GM12878 (cell line): ENCODE data around the gene ASB6. TPM values are rescaled to one million over a fixed set of nuclear protein-coding genes. Genes with fewer than 3 reads are reported as not detected.

Experiments
- ATAC-seq: fragments of 200-7000 bp; cut with Tn5 transposase; 3 replicates; pipeline ENCODE4 v1.9.1; 2020; ENCODE audit warnings: mild to moderate bottlenecking, moderate library complexity
- BruUV-seq: library from RNA; stranded (reverse); fragments of 400-500 nt; replicated peaks from 2 replicates; lab custom pipeline; 2021; lab: Mats Ljungman, UMichigan
- CTCF ChIA-PET: fragments of 300-600 bp; sonication (Branson Sonifier 250); formaldehyde crosslinking; extraction: SDS; loops from one replicate; lab custom pipeline; 2021; ENCODE audit warnings: inconsistent platforms; lab: Yijun Ruan, JAX
- POLR2A ChIA-PET: fragments of 350-600 bp; formaldehyde crosslinking; extraction: SDS; loops from one replicate; lab custom pipeline; 2021; ENCODE audit warnings: inconsistent platforms; lab: Charles Lee
- RAD21 ChIA-PET: fragments of 300-600 bp; sonication (Branson Sonifier 250); formaldehyde crosslinking; loops from one replicate; lab custom pipeline; 2023; ENCODE audit warnings: antibody characterized with exemption; ENCODE audit not compliant: unreplicated experiment; lab: Charles Lee
- SMC1A ChIA-PET: fragments of 300-600 bp; sonication (Branson Sonifier 250); formaldehyde crosslinking; loops from one replicate; lab custom pipeline; 2023; ENCODE audit not compliant: unreplicated experiment, uncharacterized antibody; lab: Charles Lee
- DNase-seq: peaks from one replicate; pipeline ENCODE4 v3.0.0-alpha.2; 2011; ENCODE audit warnings: low read depth, low spot score
- FAIRE-seq: peaks from 3 replicates; lab custom pipeline; 2011; peaks lifted over from hg19 to GRCh38; lab: Jason Lieb, UNC
- H2AFZ ChIP-seq: 2 replicates; pipeline ENCODE4 v1.6.0; 2011; ENCODE audit warnings: low read depth, low read length, control low read depth; ENCODE audit not compliant: control insufficient read depth
- H3K27ac ChIP-seq: 2 replicates; pipeline ENCODE4 v1.5.1; 2011; ENCODE audit warnings: control low read depth; ENCODE audit not compliant: control insufficient read depth, insufficient read depth
- H3K27me3 ChIP-seq, 2 experiments: replicated peaks in 1 of 2; 2 replicates each; pipeline versions ENCODE4 v1.6.0 to v1.6.1; 2011; ENCODE audit warnings: low read length in 1 of 2; ENCODE audit not compliant: control insufficient read depth in 2 of 2, insufficient read depth in 2 of 2
- H3K36me3 ChIP-seq, 2 experiments: 2 replicates each; pipeline ENCODE4 v1.5.1; 2011; ENCODE audit warnings: low read length in 1 of 2; ENCODE audit not compliant: control insufficient read depth in 2 of 2, insufficient read depth in 2 of 2
- H3K4me1 ChIP-seq: 2 replicates; pipeline ENCODE4 v1.6.1; 2011; ENCODE audit warnings: mild to moderate bottlenecking, low read length, moderate library complexity, mixed read lengths; ENCODE audit not compliant: control insufficient read depth, insufficient read depth
- H3K4me2 ChIP-seq: 2 replicates; pipeline ENCODE4 v1.6.0; 2011; ENCODE audit warnings: control low read depth; ENCODE audit not compliant: control insufficient read depth, insufficient read depth
- H3K4me3 ChIP-seq: fragments of 200-600 bp; sonication (generic); 2 replicates; pipeline ENCODE4 v1.5.1; 2016
- H3K79me2 ChIP-seq: 2 replicates; pipeline ENCODE4 v1.6.0; 2011; ENCODE audit warnings: low read length; ENCODE audit not compliant: control insufficient read depth, insufficient read depth
- H3K9ac ChIP-seq: 2 replicates; pipeline ENCODE4 v1.8.0; 2011; ENCODE audit warnings: low read length, control low read depth, mixed read lengths; ENCODE audit not compliant: control insufficient read depth, insufficient read depth
- H3K9me3 ChIP-seq: replicated peaks from 3 replicates; pipeline ENCODE4 v1.5.1; 2011; ENCODE audit warnings: mild to moderate bottlenecking, low read length; ENCODE audit not compliant: control insufficient read depth, insufficient read depth
- H4K20me1 ChIP-seq: 2 replicates; pipeline ENCODE4 v1.6.0; 2011; ENCODE audit not compliant: control insufficient read depth, insufficient read depth
- CBFB ChIP-seq: IDR thresholded peaks from 2 replicates; pipeline ENCODE4 v1.6.1; 2016; ENCODE audit warnings: antibody characterized with exemption, low read depth
- MEF2A ChIP-seq: IDR thresholded peaks from 2 replicates; pipeline ENCODE4 v1.6.1; 2011; ENCODE audit warnings: low read depth, mild to moderate bottlenecking, low read length, moderate library complexity; ENCODE audit not compliant: insufficient read depth
- MEF2B ChIP-seq: fragments of 450-650 bp; IDR thresholded peaks from 2 replicates; pipeline ENCODE4 v1.6.1; 2018; ENCODE audit warnings: mild to moderate bottlenecking, moderate library complexity; ENCODE audit not compliant: partially characterized antibody, poor library complexity, severe bottlenecking
- SMARCA5 ChIP-seq: fragments of 450-650 bp; IDR thresholded peaks from 2 replicates; pipeline ENCODE4 v1.6.1; 2017; ENCODE audit warnings: mild to moderate bottlenecking
- WGBS: methylation state at CpG from one replicate; pipeline ENCODE4 v1.1.6; 2016; ENCODE audit warnings: low lambda C conversion rate; ENCODE audit not compliant: insufficient replicate concordance, insufficient coverage; ENCODE audit errors: missing lambda C conversion rate; 5-methylcytosine and 5-hydroxymethylcytosine counted together
- in situ Hi-C: fragments of 300-500 bp; cut with MboI; formaldehyde crosslinking; loops from 9 replicates; pipeline ENCODE4 v1.14.3; 2018; ENCODE audit warnings: mixed read lengths
- intact Hi-C: fragments of 100-400 bp; cut with micrococcal nuclease; formaldehyde crosslinking; loops from one replicate; pipeline ENCODE4 v1.14.2; 2022; ENCODE audit not compliant: unreplicated experiment
- polyA plus RNA-seq, 11 experiments: library from polyadenylated mRNA; depleted of rRNA in 4 of 11; unstranded in 6 of 11; stranded (reverse) in 5 of 11; fragments of >200 nt; fragmentation: Nextera tagmentation in 4 of 11; fragmentation: Illumina TruSeq in 1 of 11; extraction: Ambion mirVana in 4 of 11; extraction: Trizol in 1 of 11; gene quantifications; 1 replicate in 1 of 11; 2 replicates in 10 of 11; pipeline versions ENCODE4 v1.2.1 to v1.2.3, GENCODE V29; 2011 to 2016; ENCODE audit warnings: inconsistent platforms in 2 of 11, missing spikeins in 2 of 11, low read depth in 1 of 11
- total RNA-seq, 4 experiments: library from RNA; depleted of rRNA in 3 of 4; stranded (reverse); fragments of >200 nt in 3 of 4; fragmentation: Illumina TruSeq in 1 of 4; extraction: Trizol in 1 of 4; gene quantifications; 2 replicates each; pipeline versions ENCODE4 v1.2.1 to v1.2.3, GENCODE V29; 2013 to 2021
- TF ChIP-seq, protein P1 (sequence below): fragments of 450-650 bp; IDR thresholded peaks from 2 replicates; pipeline ENCODE4 v1.6.1; 2017; ENCODE audit warnings: mild to moderate bottlenecking, moderate library complexity

Gene ASB6
- total and polyA plus RNA-seq, 10 of the 15 experiments (the other 5 are each of a cell fraction or from before 2014, with no cell fraction given) = 0.80 to 18.2 (median 9.9) TPM

DNA sequence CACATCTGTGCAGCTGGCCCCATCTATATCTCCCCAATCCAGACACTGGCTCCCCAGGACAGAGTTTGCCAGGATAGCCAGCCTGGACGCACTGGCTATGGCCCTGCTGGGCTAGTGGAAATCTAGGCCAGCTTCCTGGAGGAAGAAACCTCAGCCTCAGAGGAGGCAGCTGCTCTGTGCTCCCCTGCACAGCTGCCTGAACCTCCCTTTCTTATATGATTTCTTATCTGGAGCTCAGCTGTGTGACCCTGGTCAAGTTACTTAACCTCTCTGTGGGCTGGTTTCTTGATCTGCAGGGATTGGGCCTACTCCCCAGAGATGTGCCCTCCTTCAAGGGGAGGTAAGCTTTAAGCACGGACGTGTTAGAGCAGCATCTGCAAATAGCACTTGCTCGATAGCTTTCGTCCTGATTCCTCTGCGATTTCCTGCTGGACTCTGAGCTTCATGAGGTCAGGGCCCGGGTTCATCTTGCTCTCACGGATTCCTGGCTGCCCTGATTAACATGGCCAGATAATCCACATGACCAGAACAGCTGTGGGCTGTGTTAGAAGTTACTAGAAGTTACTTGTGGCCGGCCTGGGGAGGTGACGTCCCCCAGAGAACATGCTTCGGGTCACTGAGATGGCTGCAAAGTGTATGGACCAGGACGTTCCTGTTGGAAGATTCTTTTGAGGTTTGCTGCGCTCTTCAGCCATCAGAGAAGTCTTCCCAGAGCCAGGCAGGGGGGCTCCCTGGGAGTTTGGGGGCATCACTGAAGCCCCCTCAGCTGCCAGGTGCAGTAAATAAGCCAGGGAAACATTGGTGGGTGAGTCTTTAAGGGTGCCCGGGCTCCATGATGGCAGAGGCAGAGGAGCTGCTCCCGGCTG, 35.6 kb downstream of the ASB6 start:
- no peak overlapping the region for H3K4me2 ChIP-seq
- no peak for DNase-seq
- H3K36me3 ChIP-seq = no peaks in the 10 kb centered on the region
- ChIA-PET RAD21 (interaction anchor here (0.7 to 4.4 kb wide), 6 partner anchors 18 to 477 kb away, joined by 3 to 22 read pairs (median 4); no protein-coding TSS in a partner anchor), CTCF (interaction anchor here (0.9 to 4.9 kb wide), 8 partner anchors 10 to 475 kb away, joined by 3 to 34 read pairs (median 11); no protein-coding TSS in a partner anchor), POLR2A (interaction anchor here (0.8 to 1.5 kb wide), 5 partner anchors 10 to 466 kb away, joined by 3 to 6 read pairs (median 3); no protein-coding TSS in a partner anchor), SMC1A (interaction anchor here (0.6 to 2.5 kb wide), 12 partner anchors 10 to 475 kb away, joined by 3 to 9 read pairs (median 4); no protein-coding TSS in a partner anchor)
- no peaks in the 10 kb centered on the region for H3K79me2 ChIP-seq
- no peak overlapping the region for H3K9ac ChIP-seq
- H3K9me3 ChIP-seq = no peaks in the 10 kb centered on the region
- in situ Hi-C loops (no loop called here), intact Hi-C loops (loop anchor here (10.0 kb wide), 1 partner anchor 122 kb away; no protein-coding TSS in a partner anchor)
- H4K20me1 ChIP-seq = no peaks in the 10 kb centered on the region
- BruUV-seq = no TSS peak
- 70% methylated on average over 15 of the region's 15 CpGs for WGBS
- TF ChIP-seq MEF2A = no peak
- 0 out of 2 replicates have a peak, but pooled peaks have one; percentile 35 for TF ChIP-seq SMARCA5
- TF ChIP-seq, all 136 proteins: peak for 1
- Histone ChIP-seq H2AFZ (no peak overlapping the region), H3K4me1 (peaks cover 19% of the 10 kb centered on the region), H3K4me3 (no peak overlapping the region), H3K27me3 (no peaks in the 10 kb centered on the region), H3K27ac (no peak overlapping the region)
- ATAC-seq = no peak
- no peak for FAIRE-seq

GRCh38 chr9:129604766-129605163, 37.2 kb downstream of the ASB6 start:
- TF ChIP-seq MEF2B (peak; percentile 33), CBFB (no peak)
- TF ChIP-seq, protein P1, sequence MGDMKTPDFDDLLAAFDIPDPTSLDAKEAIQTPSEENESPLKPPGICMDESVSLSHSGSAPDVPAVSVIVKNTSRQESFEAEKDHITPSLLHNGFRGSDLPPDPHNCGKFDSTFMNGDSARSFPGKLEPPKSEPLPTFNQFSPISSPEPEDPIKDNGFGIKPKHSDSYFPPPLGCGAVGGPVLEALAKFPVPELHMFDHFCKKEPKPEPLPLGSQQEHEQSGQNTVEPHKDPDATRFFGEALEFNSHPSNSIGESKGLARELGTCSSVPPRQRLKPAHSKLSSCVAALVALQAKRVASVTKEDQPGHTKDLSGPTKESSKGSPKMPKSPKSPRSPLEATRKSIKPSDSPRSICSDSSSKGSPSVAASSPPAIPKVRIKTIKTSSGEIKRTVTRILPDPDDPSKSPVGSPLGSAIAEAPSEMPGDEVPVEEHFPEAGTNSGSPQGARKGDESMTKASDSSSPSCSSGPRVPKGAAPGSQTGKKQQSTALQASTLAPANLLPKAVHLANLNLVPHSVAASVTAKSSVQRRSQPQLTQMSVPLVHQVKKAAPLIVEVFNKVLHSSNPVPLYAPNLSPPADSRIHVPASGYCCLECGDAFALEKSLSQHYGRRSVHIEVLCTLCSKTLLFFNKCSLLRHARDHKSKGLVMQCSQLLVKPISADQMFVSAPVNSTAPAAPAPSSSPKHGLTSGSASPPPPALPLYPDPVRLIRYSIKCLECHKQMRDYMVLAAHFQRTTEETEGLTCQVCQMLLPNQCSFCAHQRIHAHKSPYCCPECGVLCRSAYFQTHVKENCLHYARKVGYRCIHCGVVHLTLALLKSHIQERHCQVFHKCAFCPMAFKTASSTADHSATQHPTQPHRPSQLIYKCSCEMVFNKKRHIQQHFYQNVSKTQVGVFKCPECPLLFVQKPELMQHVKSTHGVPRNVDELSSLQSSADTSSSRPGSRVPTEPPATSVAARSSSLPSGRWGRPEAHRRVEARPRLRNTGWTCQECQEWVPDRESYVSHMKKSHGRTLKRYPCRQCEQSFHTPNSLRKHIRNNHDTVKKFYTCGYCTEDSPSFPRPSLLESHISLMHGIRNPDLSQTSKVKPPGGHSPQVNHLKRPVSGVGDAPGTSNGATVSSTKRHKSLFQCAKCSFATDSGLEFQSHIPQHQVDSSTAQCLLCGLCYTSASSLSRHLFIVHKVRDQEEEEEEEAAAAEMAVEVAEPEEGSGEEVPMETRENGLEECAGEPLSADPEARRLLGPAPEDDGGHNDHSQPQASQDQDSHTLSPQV = no peak
- Histone ChIP-seq H3K79me2 (no peaks in the 10 kb centered on the region), H3K27ac (no peak overlapping the region), H4K20me1 (no peaks in the 10 kb centered on the region), H3K4me3 (no peak overlapping the region), H3K4me1 (peaks cover 11% of the 10 kb centered on the region), H3K36me3 (no peaks in the 10 kb centered on the region), H3K4me2 (no peak overlapping the region), H3K9ac (no peak overlapping the region), H2AFZ (no peak overlapping the region), H3K9me3 (no peaks in the 10 kb centered on the region), H3K27me3 (no peaks in the 10 kb centered on the region)
- ATAC-seq = no peak
- FAIRE-seq = no peak
- ChIA-PET POLR2A (interaction anchor here (0.8 to 1.5 kb wide), 3 partner anchors 25 to 479 kb away, joined by 3 to 4 read pairs (median 3); no protein-coding TSS in a partner anchor), RAD21 (interaction anchor here (1.0 to 4.4 kb wide), 5 partner anchors 145 to 473 kb away, joined by 3 to 22 read pairs (median 4); no protein-coding TSS in a partner anchor), CTCF (interaction anchor here (1.2 to 4.9 kb wide), 6 partner anchors 8 to 466 kb away, joined by 4 to 34 read pairs (median 9); partner anchors contain the start of gene IER5L), SMC1A (interaction anchor here (1.5 to 2.5 kb wide), 5 partner anchors 20 to 466 kb away, joined by 3 to 9 read pairs (median 5); no protein-coding TSS in a partner anchor)
- in situ Hi-C loops (no loop called here), intact Hi-C loops (loop anchor here (10.0 kb wide), 1 partner anchor 120 kb away; no protein-coding TSS in a partner anchor)
- BruUV-seq = no TSS peak
- 14% methylated on average over 8 of the region's 8 CpGs for WGBS
- no peak for DNase-seq
